Fibroblast of the aortic adventitia (primary cell): ENCODE measurements around the gene MYBPH. TPM values are rescaled to one million over a fixed set of nuclear protein-coding genes. Genes with fewer than 3 reads are reported as not detected.
A peak's percentile ranks its signal among the peaks of the same experiment; 100 is the strongest.

Experiments
- DNase-seq: peaks from one replicate; pipeline ENCODE4 v3.0.0-alpha.2; 2010; ENCODE audit warnings: low read depth
- H3K4me3 ChIP-seq: 2 replicates; pipeline ENCODE4 v1.5.1; 2011; ENCODE audit warnings: low read depth, mild to moderate bottlenecking, control low read depth, low read length, moderate library complexity
- CTCF ChIP-seq: IDR thresholded peaks from 2 replicates; pipeline ENCODE4 v1.5.1; 2011; ENCODE audit warnings: mild to moderate bottlenecking, low read length, control low read depth, inconsistent platforms; ENCODE audit not compliant: insufficient read depth
- total RNA-seq: library from RNA; depleted of rRNA; stranded (reverse); fragments of >200 nt; gene quantifications from 2 replicates; pipeline ENCODE4 v1.2.3, GENCODE V29; 2012; ENCODE audit warnings: low replicate concordance

The MYBPH gene
- total RNA-seq, 1 donor: not detected

GRCh38 chr1:203167026-203167912 is 8.4 kb downstream of the MYBPH start:
- TF ChIP-seq CTCF: no peak
- no peak for DNase-seq
- no peak overlapping the region for H3K4me3 ChIP-seq

- peak; percentile 22 for DNase-seq
- no peak overlapping the region for H3K4me3 ChIP-seq
- TF ChIP-seq CTCF: peak; percentile 17
Measured at GRCh38 chr1:203166192-203166940, 9.3 kb downstream of the MYBPH start.

GRCh38 chr1:203165800-203166161 is 9.8 kb downstream of the MYBPH start:
- TF ChIP-seq CTCF: no peak
- no peak for DNase-seq
- H3K4me3 ChIP-seq: no peak overlapping the region

- TF ChIP-seq CTCF: no peak
- no peak for DNase-seq
- H3K4me3 ChIP-seq: no peak overlapping the region
Measured at GRCh38 chr1:203165101-203165799, 10.4 kb downstream of the MYBPH start.

- H3K4me3 ChIP-seq: no peak overlapping the region
- DNase-seq: no peak
- no peak for TF ChIP-seq CTCF
Measured at GRCh38 chr1:203163891-203164635, 11.6 kb downstream of the MYBPH start.

GRCh38 chr1:203162403-203162802 is 13.2 kb downstream of the MYBPH start:
- TF ChIP-seq CTCF: no peak
- H3K4me3 ChIP-seq: no peak overlapping the region
- no peak for DNase-seq
